Midbrain (tissue), 1 donor: ENCODE measurements around the gene C11orf86.
"Not testable (repeated sequence)": the region's sequence is repeated elsewhere in the genome, so short reads cannot be mapped to it uniquely, and the experiment has no call there.

Source experiments
- DNase-seq: peaks from one replicate; lab custom pipeline; 2025; lab: John Stamatoyannopoulos, UW

The C11orf86 gene

DNA sequence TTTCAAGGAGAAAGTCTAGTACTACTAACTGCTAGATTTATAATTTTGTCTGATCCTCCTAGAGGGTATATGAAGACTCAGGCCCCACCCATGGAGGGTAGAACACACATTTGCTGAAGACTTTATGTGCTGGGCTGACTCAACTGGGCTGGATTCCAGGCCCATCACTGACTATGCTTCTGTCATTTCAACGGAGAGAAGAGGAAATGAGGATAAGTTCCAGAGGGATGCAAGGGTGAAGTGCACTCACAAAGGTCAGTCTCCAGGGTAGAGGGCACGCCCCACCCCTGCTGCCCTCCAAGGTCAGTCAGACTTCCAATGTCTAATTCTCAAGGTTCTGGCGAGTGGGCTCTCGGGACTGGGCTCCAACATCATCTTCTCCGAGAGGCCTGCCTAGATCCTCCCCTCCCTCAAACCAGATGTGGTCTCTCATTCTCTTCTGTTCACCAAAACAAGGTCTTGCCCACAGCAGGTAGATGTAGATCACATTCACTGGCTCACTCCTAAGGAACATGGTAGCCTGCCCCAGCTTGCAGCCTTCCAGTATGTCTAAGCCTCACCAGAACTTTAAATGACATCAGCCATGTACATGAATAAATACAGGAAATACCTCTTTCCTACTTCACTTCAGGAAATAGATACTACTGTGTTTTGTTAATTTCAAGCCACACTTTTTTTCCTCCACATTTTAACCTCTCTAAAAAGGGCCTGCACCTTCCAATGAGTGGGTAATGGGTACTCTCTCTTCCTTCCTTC is 7.3 kb upstream of the C11orf86 start:
- DNase-seq = no peak

DNA sequence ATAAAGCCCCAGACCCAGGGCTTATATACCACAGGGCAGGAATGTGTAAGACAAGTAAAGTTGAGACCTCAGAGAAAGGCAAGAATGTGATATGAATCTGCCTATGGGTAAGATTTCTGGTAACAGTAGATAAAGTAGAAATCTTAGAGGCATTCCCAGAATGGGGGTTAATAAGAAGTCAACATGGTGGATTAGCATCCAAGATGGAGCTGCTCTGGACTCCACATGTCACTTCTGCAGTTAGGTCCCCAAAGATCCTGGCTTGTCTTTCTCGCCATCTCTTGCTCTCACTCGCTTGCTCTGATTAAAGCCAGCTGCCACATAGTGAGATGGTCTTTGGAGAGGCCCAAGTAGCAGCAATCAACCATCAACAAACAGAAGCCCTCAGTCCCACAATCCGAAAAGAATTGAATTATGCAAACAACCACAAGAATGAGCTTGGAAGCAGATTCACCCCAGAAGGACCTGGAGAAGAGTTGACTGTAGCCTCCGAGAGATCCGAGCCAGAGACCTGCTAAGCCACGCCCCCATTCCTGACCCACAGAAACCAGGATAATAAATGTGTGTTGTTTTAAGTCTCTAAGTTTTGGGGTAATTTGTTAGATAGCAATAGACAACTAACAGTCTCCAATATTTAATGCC is 5.4 kb upstream of the C11orf86 start:
- DNase-seq = no peak

DNA sequence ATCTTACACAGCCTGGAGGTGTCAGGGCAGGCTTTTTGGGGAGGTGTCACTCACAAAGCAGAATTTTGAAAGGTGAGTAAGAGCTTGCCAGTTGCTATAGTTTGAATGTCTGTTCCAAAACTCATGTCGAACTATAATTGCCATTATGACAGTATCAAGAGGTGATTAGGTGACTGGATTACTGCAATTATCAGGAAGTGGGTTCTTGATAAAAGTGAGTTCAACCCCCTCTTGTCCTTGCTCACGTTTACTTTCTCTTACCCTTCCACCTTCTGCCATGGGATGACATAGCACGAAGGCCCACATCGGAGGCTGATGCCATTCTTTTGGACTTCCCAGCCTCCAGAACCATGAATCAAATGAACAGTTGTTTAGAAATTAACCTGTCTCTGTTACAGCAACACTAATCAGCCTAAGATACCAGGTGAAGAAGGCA is 4.7 kb upstream of the C11orf86 start:
- DNase-seq = no peak

DNA sequence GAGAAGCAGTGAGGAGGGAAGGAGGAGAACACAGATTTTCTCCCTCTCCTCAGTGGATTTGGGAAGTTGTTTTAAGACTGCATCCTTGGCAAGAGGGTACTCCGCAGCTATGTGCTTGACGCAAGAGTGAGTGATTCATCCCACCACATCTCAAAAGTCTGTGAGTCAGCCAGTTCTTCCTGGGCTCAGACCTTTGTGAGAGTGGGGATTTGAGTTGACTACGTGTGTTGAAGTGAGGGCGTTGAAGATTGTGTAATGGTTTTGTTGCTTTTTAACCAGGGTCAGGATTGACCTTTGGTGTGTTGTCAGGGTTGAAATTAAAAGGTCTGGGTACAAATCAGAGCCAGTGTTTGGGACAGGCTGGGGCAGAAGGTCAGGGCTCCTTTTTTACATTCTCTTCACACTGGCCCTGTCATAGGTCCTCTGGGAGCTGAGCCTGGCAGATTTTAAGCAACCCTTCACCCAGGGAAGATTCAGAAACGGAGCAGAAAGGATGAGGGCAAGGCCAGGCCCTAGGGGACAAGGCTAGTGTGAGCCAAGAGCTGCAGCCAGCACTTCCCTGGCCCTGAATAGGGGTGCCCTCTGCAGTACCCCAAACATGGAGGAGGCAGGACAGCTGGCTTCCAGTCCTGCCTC is 4.2 kb upstream of the C11orf86 start:
- no peak for DNase-seq

DNA sequence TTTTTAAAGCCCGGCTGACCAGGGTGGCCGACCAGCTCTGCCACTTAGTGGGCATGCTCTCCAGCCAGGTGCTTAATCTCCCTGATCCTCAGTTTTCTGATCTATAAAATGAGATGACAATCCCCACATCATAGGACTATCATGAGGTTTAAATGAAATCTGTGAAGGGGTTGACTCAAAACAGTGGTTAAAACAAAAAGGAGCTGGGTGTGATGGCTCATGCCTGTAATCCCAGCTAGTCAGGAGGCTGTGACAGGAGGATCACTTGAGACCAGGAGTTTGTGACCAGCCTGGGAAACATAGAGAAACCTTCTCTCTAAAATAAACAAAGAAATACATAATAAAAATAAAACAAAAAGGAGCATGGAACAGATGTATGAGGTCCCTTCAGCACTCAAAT is 3.6 kb upstream of the C11orf86 start:
- no peak for DNase-seq

DNA sequence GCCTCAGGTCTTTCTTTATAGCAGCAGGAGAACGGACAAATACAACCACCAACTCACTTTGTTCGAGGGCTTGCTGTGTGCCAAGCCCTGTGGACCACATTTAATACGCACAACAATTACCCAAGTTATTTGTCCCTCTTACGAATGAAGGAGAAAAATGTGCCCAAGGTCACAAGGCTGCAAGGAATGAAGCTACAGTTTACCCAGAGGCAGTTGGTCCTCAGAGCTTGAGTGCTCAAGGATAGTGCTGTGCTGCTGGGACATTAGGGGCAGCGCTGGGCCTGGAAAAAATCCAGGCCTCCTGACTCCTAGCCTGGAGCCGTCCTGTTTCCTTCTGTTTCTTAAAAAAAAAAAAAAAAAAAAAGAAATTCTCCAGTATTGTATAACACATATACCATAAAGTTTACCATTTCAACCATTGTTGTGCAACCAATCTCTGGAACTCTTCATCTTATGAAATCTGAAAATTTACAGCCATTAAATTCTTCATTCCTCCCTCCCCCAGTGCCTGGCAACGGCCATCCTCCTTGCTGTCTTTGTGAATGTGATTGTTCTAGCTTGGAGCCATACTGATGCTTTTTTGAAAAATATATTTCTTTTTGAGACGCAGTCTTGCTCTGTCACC is 1.0 kb upstream of the C11orf86 start:
- no peak for DNase-seq

DNA sequence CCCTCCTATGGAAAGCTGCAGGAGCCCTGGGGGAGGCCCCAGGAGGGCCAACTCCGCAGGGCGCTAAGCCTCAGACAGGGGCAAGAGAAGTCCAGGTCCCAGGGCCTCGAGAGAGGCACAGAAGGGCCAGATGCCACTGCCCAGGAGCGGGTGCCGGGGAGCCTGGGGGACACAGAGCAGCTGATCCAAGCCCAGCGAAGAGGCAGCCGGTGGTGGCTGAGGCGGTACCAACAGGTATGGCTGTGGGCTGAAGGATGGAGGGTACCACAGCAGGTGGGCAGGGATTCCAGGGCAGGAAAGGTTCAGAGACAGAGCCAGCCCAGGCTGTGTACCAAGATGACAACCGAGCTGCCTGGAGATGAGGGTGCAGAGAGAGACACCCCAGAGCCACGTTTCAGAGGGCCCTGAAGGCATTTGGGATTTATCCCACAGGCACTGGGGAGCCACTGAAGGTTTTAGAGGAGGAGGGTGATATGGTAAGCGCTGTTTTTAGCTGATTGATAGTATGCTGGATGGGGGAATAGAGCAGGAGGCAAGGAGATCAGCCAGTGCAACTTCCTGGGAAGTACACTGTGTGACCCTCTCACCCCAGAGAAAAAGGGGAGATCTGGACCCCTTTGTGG is 412 bp downstream of the C11orf86 start:
- no peak for DNase-seq

DNA sequence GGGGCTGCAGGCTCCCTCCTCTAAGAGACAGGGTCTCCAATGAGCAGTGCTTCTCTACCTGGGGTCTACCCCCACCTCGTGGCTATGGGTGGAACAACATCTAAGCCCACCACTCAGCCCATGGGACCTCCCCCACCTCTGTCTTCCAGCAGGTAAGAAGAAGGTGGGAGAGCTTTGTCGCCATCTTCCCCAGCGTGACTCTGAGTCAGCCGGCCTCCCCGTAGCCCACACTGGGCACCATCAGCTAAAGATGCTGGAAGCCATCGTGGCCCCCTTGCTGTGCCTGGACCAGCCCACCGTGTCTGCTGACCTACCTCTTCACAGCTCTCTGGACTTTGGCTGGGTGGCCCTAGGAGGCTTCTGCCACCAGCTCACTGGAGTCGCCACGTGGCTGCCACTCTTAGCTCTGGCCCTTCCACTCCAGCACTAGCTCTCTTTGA is 944 bp downstream of the C11orf86 start:
- DNase-seq = no peak

DNA sequence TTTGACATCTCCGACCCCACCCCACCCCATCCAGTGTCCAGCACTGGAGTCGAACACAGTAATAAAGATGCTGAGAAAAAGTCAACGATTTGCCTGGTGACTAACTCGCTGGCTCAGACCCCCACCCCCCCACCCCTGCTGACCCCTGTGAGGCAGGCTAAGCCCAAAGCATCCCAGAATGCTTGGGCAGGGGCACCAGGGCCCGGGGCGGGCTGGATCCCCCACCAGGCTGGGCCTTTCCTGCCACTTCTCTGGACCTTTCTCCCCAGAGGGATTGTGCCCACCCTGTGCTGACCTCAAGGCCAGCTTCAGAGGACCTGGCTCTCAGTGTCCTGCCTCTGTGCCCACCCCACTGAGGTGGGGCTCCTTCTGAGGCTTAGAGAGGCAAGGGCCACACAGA is 1.8 kb downstream of the C11orf86 start:
- DNase-seq = no peak

DNA sequence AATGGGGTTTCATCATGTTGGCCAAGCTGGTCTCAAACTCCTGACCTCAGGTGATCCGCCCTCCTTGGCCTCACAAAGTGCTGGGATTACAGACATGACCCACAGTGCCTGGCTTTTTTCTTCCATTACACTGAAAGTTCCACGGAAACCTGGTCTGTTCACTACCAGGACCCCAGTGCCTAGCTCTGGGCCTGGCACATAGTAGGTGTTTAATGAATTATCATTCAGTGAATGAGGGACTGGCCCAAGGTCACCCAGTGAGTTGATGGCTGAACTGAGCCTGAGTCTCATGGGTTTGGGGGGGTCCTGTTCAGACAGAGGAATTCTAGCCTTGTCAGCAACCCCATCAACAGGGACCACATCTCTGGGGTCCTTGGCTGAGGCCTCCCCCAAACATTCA is 3.1 kb downstream of the C11orf86 start:
- DNase-seq = no peak

DNA sequence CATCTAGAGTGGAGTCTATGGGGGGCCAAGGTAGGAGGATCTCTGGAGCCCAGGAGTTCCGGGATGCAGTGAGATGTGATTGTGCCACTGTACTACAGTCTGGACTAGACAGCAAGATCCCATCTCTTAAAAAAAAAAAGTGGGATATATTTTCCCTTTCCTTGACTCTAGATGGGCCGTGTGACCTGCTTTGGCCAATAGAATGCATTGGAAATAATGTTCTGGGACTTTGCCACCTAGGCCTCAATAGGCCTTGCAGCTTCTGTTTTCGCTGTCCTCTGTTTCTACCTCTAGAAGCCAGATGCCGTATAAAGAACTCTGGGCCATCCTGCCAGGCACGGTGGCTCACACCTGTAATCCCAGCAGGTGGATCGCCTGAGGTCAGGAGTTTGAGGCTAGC is 3.6 kb downstream of the C11orf86 start:
- DNase-seq = no peak

DNA sequence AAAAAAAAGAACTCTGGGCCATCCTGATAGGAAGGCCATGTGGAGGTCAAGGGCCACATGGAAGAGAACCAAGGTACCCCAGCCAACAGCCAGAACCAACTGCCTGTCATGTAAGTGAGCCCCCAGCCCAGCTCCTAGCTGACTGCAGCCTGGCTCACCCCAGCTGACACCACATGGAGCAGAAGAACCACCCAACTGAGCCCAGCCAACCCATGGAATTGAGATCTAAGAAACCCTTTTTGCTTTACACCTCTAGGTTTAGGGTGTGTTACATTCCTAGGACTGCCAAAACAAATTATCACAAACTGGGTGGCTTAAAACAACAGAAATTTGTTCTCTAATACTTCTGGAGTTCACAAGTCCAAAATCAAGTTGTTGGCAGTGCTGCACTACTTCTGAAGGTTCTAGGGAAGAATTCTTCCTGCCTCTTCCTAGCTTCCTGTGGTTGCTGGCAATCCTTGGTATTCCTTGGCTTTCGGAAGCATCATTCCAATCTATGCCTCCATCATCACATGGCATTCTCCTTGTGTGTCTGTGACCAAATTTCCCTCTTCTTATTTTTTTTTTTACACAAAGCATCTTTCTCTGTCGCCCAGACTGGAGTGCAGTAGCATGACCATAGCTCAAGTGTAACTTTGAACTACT is 4.4 kb downstream of the C11orf86 start:
- no peak for DNase-seq

DNA sequence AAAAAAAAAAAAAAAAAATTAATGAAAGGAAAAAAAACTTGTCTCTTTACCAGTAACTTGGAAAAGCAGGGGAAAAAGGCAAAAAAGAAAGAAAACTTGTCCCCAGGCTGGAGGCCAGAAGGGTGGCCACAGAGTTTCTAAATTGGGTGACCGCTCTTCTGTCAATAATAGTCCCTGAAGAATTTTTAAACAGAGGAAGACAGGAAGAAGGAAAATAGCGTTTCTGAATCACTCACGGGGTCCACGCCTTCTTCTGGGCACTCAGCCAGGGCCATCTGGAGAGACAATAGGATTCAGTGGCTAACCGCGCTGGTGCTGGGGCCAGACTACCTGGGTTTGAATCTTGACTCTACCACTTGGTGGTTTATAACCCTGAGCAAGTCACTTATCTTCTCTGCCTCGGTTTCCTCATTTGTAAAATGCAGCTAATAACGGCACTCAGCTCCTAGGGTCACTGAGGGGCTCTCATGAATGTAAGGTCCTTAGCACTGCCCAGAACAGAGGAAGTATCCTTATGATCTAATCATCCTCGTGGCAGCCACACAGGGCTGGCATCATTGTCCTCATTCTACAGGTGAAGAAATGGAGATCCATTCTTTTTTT is 7.0 kb downstream of the C11orf86 start:
- peak; percentile 17 for DNase-seq

DNA sequence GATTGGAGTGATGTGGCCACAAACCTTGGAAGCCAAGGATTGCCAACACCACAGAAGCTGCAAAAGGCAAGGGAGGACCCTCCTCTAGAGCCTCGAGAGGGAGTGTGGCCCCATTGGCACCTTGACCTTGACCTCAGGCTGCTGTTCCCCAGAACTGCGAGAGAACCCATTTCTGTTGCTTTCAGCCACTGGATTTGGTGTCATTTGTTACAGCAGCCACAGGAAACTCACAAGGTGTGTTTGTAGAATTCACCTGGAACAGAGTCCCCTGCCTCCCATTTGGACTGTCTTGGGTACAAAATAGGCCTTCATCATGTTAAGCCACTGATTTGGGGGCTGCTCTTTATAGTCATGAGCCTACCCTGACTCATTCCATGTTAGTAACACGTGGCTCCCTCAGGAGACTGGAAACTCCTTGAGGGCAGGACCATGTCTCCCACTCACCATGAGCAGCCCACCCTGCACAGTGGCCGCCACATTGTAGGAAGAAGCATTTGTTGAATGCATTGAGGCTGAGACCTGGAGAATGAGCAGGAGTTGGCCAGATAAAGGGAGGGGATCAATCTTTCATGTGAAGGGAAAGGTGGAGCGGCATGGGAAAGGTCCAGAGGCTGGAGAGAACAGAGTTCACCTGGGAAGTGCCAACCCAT is 8.3 kb downstream of the C11orf86 start:
- no peak for DNase-seq

DNA sequence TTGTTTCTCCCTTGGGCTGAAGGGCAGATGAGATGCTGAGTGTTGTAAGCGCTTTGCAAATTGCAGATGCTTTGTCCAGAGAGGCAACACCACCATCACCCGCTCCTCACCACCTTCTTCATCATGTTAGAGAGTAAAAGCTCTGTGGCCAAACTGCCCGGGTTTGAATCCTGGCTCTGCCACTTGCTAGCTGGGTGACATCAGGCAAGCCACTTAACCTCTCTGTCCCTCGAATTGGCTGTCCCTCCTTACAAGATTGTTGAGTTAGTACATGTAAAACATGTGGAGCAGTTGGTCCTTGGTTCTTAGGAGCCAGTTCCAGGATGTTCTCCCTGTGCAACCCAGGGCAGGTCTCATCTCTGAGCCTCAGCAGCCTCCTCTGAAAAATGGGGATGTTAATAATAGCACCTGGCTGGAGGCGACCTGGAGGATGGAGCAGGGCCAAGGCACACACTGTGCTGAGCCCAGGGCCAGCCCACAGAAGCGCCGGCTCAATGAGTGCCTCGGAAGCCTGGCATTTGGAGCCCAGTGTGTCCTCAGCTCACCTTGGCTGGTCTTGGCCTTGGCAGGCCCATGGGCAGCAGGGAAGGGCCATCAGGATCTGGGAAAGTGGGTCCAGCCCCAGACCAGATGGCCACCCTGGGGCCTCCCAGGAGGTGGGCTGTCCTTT is 10.5 kb downstream of the C11orf86 start:
- DNase-seq = no peak

DNA sequence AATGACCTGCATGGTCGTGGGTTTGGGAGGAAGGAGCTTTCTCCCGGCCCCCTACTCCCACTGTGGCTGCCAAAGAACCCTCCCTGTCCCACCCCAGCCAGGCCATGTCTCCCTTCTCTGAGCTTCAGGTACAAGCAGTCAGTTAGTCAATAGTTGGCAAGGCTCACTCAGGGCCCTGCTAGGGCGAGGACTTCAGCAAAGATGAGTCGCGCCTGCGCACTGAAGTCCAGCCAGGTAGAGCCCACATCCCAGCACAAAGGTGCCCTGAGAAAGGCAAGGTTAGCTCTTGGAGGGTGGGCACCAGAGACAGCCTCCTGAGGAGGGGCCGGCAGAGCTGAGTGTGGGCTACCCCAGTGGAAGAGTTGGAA is 11.1 kb downstream of the C11orf86 start:
- DNase-seq = no peak

DNA sequence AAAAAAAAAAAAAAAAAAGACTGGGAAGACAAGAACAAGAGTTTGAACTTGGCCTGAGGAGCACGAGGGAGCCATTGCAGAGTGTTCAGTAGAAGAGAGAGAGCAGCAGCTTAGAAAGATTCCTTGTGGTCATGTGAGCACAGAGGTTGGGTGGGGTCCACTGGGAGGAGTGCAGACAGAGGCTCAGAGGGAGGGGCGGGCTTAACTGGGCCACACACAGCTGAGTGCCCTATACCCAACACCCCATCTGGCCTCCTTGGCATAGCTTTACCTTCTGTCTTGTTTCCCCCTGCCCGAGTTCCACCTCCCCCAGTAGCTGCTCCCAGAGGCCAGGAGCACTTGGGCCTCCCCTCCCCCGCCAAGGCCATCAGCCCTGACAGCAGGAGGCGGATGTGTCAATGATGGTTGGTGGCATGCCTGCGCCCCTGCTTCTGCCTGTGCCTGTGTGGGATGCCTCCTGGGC is 12.1 kb downstream of the C11orf86 start:
- no peak for DNase-seq

DNA sequence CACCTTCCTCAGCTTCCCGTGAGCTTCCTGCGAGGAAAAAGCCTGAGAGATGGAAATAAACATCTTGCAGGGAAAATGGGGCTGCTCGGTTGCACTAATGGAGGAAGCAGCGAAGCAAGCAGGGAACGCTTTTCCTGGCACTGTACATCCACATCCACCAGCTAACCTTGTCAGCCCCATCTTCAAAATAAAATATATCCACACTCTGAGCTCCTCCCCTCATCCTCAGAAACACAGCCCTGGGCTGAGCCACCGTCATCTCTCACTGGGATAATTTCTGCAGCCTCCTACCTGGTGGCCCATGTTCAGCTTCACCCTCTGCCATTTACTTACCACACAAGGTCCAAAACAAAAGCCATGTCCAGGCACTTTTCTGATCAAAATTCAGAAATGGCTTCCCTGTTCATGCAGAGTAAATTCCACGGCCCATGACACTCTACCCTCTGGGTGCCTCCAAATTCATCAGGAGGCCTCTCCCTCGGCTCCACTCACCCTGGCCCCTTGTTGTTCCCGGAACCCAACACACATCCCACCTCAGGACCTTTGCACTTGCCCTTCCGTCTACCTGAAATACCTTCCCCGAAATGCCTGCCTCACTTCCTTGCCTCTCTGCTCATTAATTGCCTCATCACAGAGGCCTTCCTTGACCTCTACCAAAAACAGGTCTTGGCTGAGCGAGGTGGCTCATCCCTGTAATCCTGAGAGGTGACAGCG is 13.0 kb downstream of the C11orf86 start:
- no peak for DNase-seq

DNA sequence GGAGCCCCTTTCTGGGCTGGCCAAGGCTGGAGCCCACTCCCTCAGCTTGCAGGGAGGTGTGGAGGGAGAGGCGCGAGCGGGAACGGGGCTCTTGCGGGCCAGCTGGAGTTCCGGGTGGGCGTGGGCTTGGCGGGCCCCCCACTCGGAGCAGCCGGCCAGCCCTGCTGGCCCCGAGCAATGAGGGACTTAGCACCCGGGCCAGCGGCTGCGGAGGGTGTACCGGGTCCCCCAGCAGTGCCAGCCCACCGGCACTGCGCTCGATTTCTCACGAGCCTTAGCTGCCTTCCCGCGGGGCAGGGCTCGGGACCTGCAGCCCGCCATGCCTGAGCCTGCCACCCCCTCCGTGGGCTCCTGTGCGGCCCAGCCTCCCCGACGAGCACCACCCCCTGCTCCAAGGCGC is 13.6 kb downstream of the C11orf86 start:
- not testable (repeated sequence) for DNase-seq

DNA sequence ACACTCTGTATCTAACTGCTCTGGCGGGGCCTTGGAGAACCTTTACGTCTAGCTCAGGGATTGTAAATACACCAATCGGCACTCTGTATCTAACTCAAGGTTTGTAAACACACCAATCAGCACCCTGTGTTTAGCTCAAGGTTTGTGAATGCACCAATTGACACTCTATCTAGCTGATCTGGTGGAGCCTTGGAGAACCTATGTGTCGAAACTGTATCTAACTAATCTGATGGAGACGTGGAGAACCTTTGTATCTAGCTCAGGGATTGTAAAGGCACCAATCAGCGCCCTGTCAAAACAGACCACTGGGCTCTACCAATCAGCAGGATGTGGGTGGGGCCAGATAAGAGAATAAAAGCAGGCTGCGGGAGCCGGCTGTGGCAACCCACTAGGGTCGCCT is 14.3 kb downstream of the C11orf86 start:
- DNase-seq = not testable (repeated sequence)
